NK-92 treated with Interleukin-12 subunit alpha and Interleukin-12 subunit beta, amount 100 ng/mL, for 24 hours (cell line): Measurements from ENCODE around the gene HLA-DMB.
"Not testable (repeated sequence)": the region's sequence is repeated elsewhere in the genome, so short reads cannot be mapped to it uniquely, and the experiment has no call there.

Source experiments
- DNase-seq: peaks from one replicate; lab custom pipeline; 2025; lab: John Stamatoyannopoulos, UW

HLA-DMB gene

DNA sequence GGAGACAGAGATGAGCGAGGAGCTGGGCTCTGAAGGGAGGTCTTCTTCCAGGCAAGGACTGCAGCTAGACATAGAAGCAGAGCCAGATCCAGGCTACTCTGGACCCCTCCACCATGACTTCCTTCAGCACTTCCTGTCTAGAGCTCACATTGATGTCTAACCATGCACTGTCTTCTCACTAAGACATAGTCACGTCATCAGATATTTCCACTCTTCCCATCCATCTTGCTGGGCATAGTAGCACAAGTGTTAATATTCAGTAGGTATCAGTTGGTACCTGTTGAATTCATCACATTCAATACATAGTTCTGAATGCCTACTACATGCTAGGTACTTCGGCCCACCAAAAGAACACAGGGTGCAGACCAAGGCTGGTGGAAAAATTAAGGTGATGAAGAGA, 9.2 kb upstream of the HLA-DMB start:
- DNase-seq, result no peak

DNA sequence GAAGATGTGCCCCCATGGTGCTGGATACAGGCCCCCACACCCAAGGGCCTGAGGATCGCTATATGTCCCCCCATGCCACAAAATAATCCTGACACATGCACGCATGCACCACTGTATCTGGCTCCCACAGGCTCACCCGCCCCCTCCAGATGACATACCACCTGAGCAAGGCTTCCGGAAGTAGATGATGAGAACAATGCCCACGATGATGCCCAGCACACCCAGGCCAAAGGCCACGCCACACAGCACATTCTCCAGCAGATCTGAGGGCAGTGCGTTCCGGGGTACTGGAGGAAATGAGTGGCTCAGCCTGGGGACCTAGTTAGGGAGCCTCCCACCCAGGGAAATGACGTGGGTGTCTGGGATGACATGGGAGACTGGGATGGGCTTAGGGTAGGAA, 8.3 kb upstream of the HLA-DMB start:
- DNase-seq, result no peak

DNA sequence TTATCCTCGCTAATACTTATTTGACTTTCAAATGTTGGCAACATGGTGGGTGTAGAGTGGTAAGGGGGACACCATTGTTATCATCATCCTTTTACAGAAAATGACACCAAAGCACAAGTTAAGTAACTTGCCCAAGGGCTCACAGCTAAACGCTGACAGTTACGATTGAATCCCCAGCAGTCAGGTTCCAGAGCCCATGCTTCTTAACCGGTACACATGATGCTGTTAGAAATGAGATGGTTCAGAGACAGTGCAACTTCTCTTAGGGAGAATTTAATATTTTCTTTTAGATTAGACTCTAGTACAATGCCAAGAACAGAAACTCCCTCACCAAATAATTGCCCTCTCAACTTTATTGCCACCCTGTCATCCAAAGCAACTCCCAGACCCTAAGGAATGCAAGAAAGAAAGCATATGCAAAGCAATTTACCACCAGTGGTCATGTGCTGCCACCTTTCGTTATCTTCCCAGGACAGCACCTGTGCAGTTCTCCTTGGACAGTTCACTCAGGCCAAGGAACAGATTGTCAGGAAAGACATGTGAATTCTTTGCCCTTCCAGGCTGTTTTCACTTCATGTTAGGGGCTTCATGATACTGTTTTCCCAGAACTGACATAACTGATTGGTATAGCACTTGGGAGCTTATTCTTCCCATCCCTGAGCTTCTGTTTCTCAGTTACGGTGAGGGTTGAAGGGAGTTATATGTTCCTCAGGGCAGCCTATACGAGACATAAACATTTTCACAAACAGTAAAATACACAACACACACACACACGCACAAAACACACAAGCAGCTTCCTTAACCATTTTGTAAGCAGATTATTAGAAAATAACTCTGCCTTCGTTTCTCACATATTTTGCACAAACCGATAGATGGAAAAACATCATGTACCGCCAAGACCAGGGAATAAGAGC, 7.0 kb upstream of the HLA-DMB start:
- peak; percentile 18 for DNase-seq

DNA sequence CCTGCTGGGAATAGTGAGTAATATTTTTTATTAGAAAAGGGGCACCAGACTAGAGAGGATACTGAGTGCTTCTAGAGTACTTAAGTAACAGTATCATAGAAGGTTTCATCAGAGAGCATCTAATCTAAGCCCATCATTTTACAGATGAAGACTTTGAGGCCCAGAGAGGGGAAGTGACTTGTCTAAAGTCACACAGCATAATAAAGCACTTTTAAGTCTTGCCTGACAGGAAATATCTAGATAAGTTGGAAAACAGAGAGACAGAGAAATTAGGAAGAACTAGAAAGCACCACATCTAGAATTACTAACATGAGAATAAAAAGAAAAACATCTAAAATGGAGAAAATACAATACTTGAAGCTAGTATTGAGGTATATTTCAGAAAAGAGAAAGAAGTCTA, 6.1 kb upstream of the HLA-DMB start:
- DNase-seq, result no peak

DNA sequence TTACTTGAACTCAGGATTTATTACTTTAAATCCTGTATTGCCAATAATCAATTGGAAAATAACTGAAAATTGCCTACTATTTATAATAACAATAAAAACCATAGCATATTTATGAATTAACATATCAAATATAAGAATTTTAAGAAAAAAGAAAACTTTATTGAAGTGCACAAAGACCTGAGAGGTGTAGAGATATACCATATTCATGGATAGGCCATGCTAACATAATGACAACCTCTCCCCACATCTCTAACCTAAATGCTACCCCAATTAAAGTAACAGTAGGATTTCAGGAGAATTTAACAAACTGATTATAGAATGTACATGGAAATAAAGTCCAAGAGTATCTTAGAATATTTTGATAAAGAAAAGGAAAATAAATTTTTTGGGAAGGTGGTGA, 5.1 kb upstream of the HLA-DMB start:
- DNase-seq, result no peak

DNA sequence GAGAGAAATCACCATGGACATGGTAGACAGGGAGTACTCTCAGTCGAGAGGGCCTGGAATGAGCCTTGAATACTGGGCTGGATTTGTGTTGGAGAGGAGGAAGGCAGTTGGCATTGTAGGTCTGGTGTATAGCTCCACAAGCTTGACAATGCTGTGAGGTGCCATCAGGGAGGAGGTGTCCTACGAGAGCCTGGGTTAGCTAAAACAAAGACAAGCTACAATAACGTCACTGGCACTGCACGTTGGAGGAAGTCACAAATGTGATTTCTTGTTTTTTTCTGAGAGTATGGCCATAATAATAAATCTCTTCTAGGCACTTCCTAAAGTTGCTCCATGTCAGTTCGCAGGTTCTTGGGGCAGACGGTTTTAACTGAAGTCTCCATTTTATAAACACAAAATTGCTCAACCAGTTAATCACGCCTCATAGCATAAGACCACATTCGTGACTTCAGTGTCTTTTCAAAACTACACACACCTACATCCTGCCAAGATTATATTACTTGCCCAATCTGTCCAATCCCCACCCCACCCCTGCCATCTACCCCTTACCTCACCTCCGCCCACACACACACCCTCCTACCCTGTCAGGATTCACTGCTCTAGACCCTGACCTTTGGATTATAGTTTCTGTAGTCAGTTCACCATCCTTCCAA, 4.4 kb upstream of the HLA-DMB start:
- peak; percentile 52 for DNase-seq

DNA sequence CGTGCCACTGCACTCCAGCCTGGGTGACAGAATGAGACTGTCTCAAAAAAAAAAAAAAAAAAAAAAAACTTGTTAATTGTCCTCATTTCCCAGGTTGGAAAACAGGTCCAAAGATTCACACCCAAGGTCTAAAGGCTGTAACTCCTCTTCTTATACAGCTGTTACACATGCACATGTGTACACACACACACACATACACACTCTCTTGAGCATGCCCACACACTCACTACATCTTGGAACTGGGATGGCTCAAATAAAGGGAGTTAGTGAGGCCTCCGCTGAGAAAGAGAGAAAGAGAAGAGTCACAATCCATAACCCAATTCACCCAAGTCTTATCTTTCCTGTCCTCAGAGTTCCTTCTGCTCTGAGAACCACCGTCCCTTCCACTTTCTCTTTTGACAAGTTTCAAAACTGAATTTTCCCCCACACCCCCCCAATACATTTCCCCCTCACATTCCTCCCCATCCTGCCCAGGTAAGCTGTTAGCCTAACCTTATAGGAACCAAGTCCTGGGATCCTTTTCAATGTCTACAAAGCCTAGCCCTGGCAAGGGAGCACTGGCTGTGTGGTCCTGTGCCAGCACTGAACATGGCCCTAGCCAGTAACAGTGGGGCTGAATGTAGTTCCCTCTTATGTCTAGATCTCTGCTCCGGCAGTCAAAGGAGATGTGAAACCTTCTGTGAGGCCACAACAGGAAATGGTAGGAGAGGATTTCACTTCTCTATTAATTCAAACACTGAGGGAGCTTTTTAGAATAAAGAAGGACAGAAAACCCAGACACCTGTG, 3.2 kb upstream of the HLA-DMB start:
- peak; percentile 25 for DNase-seq

DNA sequence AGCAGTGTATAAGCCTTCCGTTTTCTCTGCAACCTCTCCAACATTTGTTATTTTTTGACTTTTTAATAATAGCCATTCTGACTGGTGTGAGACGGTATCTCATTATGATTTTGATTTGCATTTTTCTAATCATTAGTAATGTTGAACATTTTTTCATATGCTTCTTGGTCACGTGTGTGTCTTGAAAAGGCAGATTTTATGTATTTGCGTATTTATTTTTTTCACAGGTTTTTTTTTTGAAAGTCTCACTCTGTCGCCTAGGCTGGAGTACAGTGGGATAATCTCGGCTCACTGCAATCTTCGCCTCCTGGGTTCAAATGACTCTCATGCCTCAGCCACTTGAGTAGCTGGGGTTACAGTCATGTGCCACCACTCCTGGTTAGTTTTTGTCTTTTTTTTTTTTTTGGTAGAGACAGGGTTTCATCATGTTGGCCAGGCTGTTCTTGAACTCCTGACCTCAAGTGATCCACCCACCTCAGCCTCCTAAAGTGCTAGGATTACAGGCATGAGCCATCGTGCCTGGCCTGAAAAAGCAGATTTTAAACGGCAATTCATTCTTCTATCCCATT, 1.8 kb upstream of the HLA-DMB start:
- not testable (repeated sequence) for DNase-seq

DNA sequence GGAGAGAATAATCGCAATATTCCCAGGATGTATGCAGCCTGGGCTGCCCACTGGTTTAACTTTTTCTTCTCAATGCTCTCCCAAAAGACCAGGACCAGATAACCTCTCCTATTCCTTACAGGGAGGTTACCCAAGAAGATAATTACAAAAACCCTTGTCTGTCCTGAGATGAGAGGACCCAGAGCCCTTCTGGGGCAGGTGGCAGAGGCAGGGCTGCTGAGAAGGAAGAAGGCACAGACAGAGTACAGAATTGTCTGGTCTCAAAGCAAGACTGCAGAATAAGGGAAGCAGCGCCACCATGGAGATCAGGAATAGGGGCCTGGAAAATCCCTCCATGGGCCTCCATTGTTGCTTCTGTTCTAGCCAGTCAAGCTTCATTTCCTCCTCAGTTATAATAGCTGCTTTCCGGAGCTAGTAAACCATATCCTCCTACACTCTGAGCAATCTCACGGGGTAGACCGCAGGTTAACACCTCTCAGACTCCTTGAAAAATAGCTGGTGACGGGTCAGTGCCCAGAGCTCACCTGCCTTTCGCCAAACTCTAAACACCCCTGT, 463 bp upstream of the HLA-DMB start:
- peak; percentile 60 for DNase-seq

DNA sequence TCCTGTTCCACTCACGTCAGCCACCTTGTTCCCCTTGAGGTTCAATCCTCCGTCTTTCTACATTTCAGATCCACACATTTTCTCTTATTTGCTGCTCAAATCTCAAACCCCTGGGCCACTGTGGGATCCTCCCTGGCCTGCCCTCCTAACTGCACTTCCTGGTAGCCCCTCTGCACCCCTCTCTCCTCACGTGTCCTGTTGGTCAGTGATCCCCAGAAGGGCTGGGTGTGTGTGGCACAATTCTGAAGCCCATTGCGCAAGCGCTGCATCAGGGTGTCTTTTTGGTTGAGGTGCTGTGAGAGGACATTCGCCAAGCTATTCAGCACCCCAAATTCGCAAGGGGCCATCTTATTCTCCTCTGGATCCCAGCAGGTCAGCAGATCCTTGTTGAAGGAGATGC, 2.3 kb downstream of the HLA-DMB start:
- DNase-seq, result no peak

DNA sequence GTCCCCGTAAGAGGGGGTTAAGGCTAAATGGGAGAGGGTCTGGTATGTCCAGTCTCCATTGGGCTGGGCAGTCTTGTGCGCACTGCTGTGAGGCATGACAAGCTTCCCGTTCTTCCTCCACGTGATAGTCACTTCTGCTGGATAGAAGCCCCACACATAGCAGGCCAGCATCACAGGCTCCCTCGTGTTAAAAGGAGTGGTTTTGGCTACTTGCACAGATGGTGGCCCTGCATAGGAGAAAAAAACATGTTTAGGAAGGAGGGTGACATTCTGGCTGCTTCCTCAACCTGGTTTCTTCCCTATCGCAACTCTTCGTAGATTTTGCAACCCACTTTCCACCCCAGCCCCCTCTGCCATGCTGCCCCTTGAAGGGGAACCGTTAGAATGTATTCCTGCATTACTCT, 3.6 kb downstream of the HLA-DMB start:
- no peak for DNase-seq

DNA sequence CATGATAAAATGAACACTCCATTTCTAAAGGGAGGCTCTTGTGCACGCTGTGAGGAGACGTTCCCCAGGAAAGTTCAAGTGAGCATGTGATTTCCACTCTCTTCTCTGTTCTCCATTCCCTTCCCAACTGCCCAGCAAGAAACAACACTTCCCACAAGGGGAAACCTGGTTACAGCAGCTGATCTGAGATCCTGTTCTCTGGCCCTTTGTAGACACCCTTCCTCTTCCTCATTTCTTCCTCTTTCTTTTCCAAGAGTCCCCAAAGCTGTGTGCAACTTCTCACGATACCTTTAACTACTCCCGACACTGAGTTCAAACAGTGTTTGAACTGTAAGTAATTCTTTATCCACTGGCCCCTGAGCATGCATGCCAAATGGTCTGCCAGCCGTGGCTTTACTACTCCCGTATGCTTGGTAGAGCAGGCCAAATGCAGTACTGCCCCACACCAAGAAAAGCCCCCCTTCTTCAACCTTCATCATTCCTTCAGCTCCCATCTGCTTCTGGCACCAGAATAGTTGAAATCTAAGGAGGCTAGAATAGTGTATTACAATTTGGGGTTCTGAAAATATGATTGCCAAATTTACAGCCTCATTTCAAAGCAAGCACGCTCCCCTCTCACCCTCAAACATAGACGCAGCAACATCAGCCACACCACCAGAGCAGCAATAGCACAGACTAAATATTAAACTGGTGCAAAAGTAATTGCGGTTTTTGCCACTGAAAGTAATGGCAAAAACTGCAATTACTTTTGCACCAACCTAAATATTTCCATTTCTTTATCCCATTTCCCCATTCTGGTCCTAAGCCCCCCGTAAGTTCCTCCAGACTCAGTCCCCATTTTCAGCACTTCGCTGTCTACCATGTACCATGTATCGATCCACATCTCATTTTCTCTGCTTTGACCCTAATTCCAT, 4.3 kb downstream of the HLA-DMB start:
- no peak for DNase-seq

DNA sequence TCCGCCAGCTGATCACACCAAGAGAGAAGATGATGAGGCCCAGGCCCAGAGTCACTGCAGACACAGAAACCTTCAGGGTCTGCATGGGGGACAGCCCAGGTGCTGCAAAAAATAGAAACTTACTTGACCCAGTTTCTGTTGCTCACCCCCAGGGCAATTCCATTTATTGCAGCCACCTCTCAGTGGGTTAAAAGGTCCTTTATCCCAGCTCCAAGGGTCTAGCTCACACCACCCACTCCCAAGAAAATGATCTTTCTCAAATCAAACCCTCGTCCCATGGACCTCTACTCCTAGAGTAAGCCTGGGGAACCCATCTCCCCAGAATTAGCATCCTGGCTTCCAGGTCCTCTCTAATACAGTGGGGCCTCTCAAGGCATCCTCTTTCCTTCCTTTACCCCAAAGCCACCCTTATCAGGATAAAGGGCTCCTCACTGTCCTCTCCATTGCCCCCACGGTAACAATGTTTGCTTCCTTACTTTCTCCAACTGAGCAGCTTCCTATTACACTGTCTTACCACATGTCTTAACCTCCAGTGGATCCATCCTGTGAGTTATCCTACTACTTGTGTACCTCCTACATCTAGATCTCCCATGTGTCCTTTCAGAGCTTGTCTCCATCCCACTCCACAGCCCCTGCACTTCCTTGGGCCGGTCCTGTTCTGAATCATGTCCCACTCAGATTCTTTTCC, 5.1 kb downstream of the HLA-DMB start:
- DNase-seq, result no peak

DNA sequence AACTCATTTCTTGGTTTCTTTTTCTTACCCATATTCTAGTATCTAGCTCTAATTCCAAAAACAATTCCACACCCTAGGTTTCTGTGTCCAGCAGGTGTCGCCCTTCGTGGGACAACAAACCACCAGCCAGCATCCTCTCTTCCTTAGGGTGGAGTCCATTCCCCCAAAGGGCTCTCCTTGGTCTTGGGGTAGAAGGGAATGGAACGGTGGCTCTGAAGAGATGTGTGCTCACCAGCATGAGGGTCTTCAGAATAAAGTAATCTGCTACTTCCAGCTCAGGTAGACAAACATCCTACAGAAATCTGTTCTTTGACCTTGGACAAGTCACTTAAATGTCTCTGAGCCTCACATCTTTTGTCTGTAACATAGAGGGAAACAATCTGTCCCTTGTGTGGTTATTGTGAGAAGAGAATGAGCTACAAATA, 7.2 kb downstream of the HLA-DMB start:
- DNase-seq, result peak; percentile 43

DNA sequence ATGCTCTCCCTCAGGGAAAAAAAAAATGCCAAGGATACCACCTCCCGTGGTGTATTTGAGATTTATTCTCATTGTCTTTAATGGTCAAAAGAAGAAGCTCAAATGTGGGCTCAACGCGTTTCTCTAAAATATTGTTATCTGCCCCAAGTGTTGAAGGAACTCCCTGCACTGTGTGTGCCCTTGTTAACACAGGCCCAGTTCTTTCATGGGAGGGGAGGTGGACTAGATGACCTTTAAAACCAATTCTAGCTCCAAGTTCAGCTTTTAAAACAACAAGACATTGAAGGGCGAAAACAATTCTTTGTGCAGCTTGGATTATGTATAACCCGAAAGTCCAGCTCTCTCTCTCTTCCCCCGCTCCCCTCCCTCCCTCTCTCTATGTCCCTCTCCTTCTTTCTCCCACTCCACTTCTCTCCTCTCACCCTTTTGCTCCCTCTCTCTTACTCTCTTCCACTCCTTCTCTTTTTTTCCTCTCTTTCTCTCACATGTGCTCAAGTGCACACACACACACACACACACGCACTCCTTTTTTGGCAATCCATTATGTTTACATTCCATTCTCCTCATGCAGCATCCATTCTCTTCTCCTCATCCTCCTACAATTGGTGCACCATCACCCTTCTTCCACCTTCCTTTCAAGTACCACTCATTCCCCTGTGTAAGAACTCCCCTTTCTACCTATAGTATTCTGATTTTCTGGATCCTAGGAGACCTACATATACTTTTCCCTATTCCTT, 8.5 kb downstream of the HLA-DMB start:
- DNase-seq, result no peak

DNA sequence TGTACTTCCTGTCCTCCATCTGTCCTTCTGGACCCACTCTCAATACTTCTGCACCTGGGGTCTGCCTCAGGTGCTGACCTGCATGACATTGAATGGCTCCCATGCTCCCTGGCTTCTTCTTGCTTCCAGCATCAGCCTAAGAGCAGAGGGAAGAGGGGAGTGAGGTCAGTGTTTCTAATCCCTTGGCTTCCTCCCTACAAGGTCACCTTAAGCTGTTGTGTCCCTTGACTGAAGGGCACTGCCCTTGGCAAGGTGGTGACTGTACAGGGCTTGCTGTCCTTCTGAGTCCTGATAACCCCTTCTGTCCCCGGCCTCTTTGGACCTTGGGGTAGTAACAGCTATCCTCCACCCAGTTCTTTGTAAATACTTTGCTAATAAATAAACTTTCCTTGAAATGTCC, 9.6 kb downstream of the HLA-DMB start:
- DNase-seq, result no peak

DNA sequence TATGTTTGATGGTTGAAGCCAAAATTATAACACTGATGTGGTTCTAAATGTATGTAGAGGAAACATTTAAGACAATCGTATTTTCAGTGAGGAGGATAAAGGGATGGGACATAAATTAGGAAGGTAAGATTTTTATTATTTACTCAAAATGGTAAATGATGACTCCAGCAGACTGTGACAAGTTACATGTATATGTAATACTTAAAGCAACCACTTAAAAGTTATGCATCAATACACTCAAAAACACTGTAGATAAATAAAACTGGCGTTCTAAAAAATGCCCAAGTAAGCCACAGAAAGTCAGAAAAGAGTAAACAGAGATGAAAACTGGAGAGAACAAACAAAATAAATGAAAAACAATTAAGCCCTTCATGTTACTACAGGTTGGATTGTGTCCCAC, 18.7 kb downstream of the HLA-DMB start:
- no peak for DNase-seq

DNA sequence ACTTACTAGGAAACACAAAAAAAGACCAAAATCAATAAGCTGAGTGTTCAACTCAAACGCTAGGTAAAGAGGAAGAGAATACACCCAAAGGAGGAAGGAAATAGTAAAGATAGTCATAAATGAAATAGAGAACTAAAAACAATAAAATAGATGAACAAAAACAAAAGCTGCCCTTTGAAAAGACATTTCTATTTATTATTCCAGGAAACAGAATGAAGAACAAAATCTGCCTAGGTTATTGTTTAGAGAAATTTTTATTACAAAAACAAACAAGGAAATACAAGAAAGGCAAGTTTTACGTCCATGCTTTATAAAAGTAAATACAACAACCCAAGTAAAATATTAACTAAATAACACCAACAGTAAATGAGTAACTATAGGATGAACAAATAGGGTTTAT, 20.1 kb downstream of the HLA-DMB start:
- no peak for DNase-seq

DNA sequence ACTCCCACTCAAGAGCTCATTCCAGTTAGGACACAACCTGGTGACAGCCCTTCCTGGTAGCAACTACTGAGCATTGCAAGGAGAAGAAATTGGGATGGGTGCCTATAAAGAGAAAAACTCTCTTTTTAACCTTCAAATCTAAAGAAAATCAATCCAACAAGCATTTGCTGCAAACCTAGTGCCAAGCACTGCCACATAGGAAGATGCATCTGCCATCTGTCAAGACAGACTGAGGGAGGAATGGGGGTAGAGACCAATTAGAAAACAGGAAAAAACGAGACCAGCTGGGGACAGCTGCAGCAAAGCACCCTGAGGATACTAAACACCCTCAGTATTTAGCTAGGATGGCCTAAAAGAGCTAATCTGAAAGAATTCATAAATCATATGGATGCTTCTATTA, 27.9 kb downstream of the HLA-DMB start:
- no peak for DNase-seq

DNA sequence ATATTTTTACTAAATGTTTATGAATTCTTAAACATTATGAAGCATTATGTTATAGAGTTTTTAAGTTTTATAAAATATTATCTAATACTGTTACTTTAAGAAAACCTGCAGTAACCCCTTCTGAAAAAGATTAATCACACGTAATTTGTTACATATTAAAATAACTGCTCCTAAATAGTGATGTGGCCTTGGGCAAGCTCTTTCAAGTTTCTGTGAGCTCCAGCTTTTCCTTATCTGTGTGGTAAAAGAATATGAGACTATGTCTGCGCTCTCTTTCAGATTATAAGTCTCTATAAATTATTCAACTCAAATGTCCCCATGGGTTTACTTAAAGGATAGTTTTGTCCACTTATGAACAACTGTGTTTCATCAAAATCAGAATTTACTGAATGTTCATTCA, 31.9 kb downstream of the HLA-DMB start:
- no peak for DNase-seq
